Activated T-helper 1 cell treated with anti-CD3 and anti-CD28 coated beads, Interleukin-12 subunit alpha, Interleukin-12 subunit beta, Interleukin-2, Interleukin-4 antibody, amounts not matched to agents 30 ng/mL and 10 ng/mL and 1 ng/mL, durations not matched to agents 14 hours and 24 hours and 36 hours (primary cell): ENCODE results near the gene NOD1. TPM values are rescaled to one million over a fixed set of nuclear protein-coding genes. Genes with fewer than 3 reads are reported as not detected.
A peak's percentile ranks its signal among the peaks of the same experiment; 100 is the strongest.
"Not testable (repeated sequence)": the region's sequence is repeated elsewhere in the genome, so short reads cannot be mapped to it uniquely, and the experiment has no call there.

Experiments used
- DNase-seq: peaks from one replicate; pipeline ENCODE4 v3.0.0; 2021; ENCODE audit warnings: low spot score
- H3K27ac Mint-ChIP-seq: one replicate; pipeline ENCODE4 v1.8.0; 2021; ENCODE audit warnings: mild to moderate bottlenecking, mixed read lengths
- H3K27me3 Mint-ChIP-seq: one replicate; pipeline ENCODE4 v1.8.0; 2022; ENCODE audit warnings: mild to moderate bottlenecking, moderate library complexity, mixed read lengths; ENCODE audit not compliant: insufficient read depth
- H3K36me3 Mint-ChIP-seq: one replicate; pipeline ENCODE4 v1.8.0; 2021; ENCODE audit warnings: low read depth, mixed read lengths
- H3K4me1 Mint-ChIP-seq: one replicate; pipeline ENCODE4 v1.8.0; 2021; ENCODE audit warnings: low read depth, mixed read lengths
- H3K4me3 Mint-ChIP-seq: one replicate; pipeline ENCODE4 v1.8.0; 2021; ENCODE audit warnings: mild to moderate bottlenecking, moderate library complexity, mixed read lengths
- H3K9me3 Mint-ChIP-seq: one replicate; pipeline ENCODE4 v1.8.0; 2021; ENCODE audit warnings: mixed read lengths
- intact Hi-C: fragments of 100-400 bp; cut with micrococcal nuclease; formaldehyde crosslinking; loops from one replicate; pipeline ENCODE4 v1.15.1; 2024
- total RNA-seq: library from RNA; stranded (reverse); gene quantifications from 2 replicates; pipeline ENCODE4 v1.2.3, GENCODE V29; 2022

The NOD1 gene
- total RNA-seq, 1 donor from 2014 or later = 9.1 TPM

GRCh38 chr7:30513762-30514161, 35.2 kb upstream of the NOD1 start:
- H3K27me3 Mint-ChIP-seq = no peaks in the 10 kb centered on the region
- H3K27ac Mint-ChIP-seq = no peak overlapping the region
- no peak overlapping the region for H3K4me3 Mint-ChIP-seq
- H3K9me3 Mint-ChIP-seq = no peaks in the 10 kb centered on the region
- H3K36me3 Mint-ChIP-seq = no peaks in the 10 kb centered on the region
- intact Hi-C loops = no loop called here
- H3K4me1 Mint-ChIP-seq = no peaks in the 10 kb centered on the region
- no peak for DNase-seq

GRCh38 chr7:30511973-30512662, 33.5 kb upstream of the NOD1 start:
- H3K27ac Mint-ChIP-seq = no peak overlapping the region
- H3K27me3 Mint-ChIP-seq = no peaks in the 10 kb centered on the region
- DNase-seq = no peak

GRCh38 chr7:30511494-30511893, 32.9 kb upstream of the NOD1 start:
- DNase-seq = no peak
- H3K27me3 Mint-ChIP-seq = no peaks in the 10 kb centered on the region
- peaks cover 4% of the 10 kb centered on the region for H3K9me3 Mint-ChIP-seq
- intact Hi-C loops = no loop called here
- peaks cover 3% of the 10 kb centered on the region for H3K36me3 Mint-ChIP-seq
- no peak overlapping the region for H3K4me3 Mint-ChIP-seq
- H3K4me1 Mint-ChIP-seq = no peaks in the 10 kb centered on the region
- no peak overlapping the region for H3K27ac Mint-ChIP-seq

More at GRCh38 chr7:30511973-30512662, 33.5 kb upstream of the NOD1 start:
- Mint-ChIP-seq H3K4me3 (no peak overlapping the region), H3K36me3 (peaks cover 3% of the 10 kb centered on the region), H3K4me1 (no peaks in the 10 kb centered on the region), H3K9me3 (peaks cover 4% of the 10 kb centered on the region)
- intact Hi-C loops = no loop called here

GRCh38 chr7:30510124-30511075, 31.8 kb upstream of the NOD1 start:
- Mint-ChIP-seq H3K9me3 (peaks cover 4% of the 10 kb centered on the region), H3K27me3 (no peaks in the 10 kb centered on the region), H3K4me1 (peaks cover 5% of the 10 kb centered on the region), H3K27ac (no peak overlapping the region), H3K4me3 (no peak overlapping the region), H3K36me3 (peaks cover 4% of the 10 kb centered on the region)
- no peak for DNase-seq
- intact Hi-C loops = loop anchor here (1.0 kb wide), 2 partner anchors 54 to 230 kb away; no protein-coding TSS in a partner anchor

- peaks cover 10% of the 10 kb centered on the region for H3K4me1 Mint-ChIP-seq
- H3K27ac Mint-ChIP-seq = peak overlapping the region; percentile 50
These were observed 30.7 kb upstream of the NOD1 start for GRCh38 chr7:30509171-30509857.

GRCh38 chr7:30507346-30507900, 28.8 kb upstream of the NOD1 start:
- Mint-ChIP-seq H3K4me1 (peaks cover 26% of the 10 kb centered on the region), H3K4me3 (peak overlapping the region; percentile 38)
- intact Hi-C loops = loop anchor here (10.0 kb wide), 1 partner anchor 1987 kb away; the partner anchor contains the start of genes AVL9 and LSM5

More at GRCh38 chr7:30509171-30509857, 30.7 kb upstream of the NOD1 start:
- H3K9me3 Mint-ChIP-seq, H3K36me3 Mint-ChIP-seq, DNase-seq, H3K4me3 Mint-ChIP-seq, H3K27me3 Mint-ChIP-seq: not testable (repeated sequence)
- intact Hi-C loops = loop anchor here (10.0 kb wide), 1 partner anchor 1985 kb away; the partner anchor contains the start of genes AVL9 and LSM5

GRCh38 chr7:30505174-30505697, 26.7 kb upstream of the NOD1 start:
- DNase-seq = no peak
- Mint-ChIP-seq H3K4me3 (peak overlapping the region; percentile 87), H3K27me3 (no peaks in the 10 kb centered on the region), H3K9me3 (peaks cover 4% of the 10 kb centered on the region), H3K27ac (peak overlapping the region; percentile 89), H3K4me1 (peaks cover 47% of the 10 kb centered on the region), H3K36me3 (peaks cover 22% of the 10 kb centered on the region)
- intact Hi-C loops = loop anchor here (1.0 to 10.0 kb wide), 5 partner anchors 156 to 1990 kb away; partner anchors contain the start of genes AVL9, LSM5, MINDY4 and MTURN

More at GRCh38 chr7:30507346-30507900, 28.8 kb upstream of the NOD1 start:
- H3K27me3 Mint-ChIP-seq, H3K9me3 Mint-ChIP-seq, H3K27ac Mint-ChIP-seq, H3K36me3 Mint-ChIP-seq, DNase-seq: not testable (repeated sequence)

- peak within 1 kb of the TSS; percentile 87 for H3K4me3 Mint-ChIP-seq
- peaks cover 4% of the 10 kb centered on the region for H3K9me3 Mint-ChIP-seq
- H3K27ac Mint-ChIP-seq = peak within 1 kb of the TSS; percentile 89
These were observed 26.0 kb upstream of the NOD1 start, which contains the start of gene GGCT for GRCh38 chr7:30504301-30505173. TSS of gene GGCT (minus strand) at chr7:30504829. CDS start at chr7:30504709, 120 bp downstream.

GRCh38 chr7:30503274-30504212, 25.0 kb upstream of the NOD1 start:
- peak overlapping the region; percentile 87 for H3K4me3 Mint-ChIP-seq
- no peaks in the 10 kb centered on the region for H3K27me3 Mint-ChIP-seq
- peaks cover 4% of the 10 kb centered on the region for H3K9me3 Mint-ChIP-seq
- peaks cover 31% of the 10 kb centered on the region for H3K36me3 Mint-ChIP-seq
- H3K27ac Mint-ChIP-seq = peak overlapping the region; percentile 68
- H3K4me1 Mint-ChIP-seq = peaks cover 53% of the 10 kb centered on the region
- intact Hi-C loops = loop anchor here (1.0 to 10.0 kb wide), 8 partner anchors 25 to 1991 kb away; partner anchors contain the start of genes AVL9, GARS1, LSM5 and NOD1
- no peak for DNase-seq

More at GRCh38 chr7:30504301-30505173, 26.0 kb upstream of the NOD1 start, which contains the start of gene GGCT:
- intact Hi-C loops = loop anchor here (1.0 to 10.0 kb wide), 10 partner anchors 26 to 1990 kb away; partner anchors contain the start of genes AVL9, GARS1, LSM5 and MINDY4
- no peaks in the 10 kb centered on the region for H3K27me3 Mint-ChIP-seq
- peaks cover 26% of the 10 kb centered on the region for H3K36me3 Mint-ChIP-seq
- H3K4me1 Mint-ChIP-seq = peaks cover 53% of the 10 kb centered on the region
- peak; percentile 96 for DNase-seq

- peak overlapping the region; percentile 87 for H3K4me3 Mint-ChIP-seq
These were observed 24.1 kb upstream of the NOD1 start for GRCh38 chr7:30502470-30503251.

More at GRCh38 chr7:30502470-30503251, 24.1 kb upstream of the NOD1 start:
- intact Hi-C loops = loop anchor here (10.0 kb wide), 1 partner anchor 1992 kb away; the partner anchor contains the start of genes AVL9 and LSM5
- Mint-ChIP-seq H3K27me3 (no peaks in the 10 kb centered on the region), H3K36me3 (peaks cover 30% of the 10 kb centered on the region), H3K4me1 (peaks cover 53% of the 10 kb centered on the region), H3K27ac (peak overlapping the region; percentile 24), H3K9me3 (no peaks in the 10 kb centered on the region)
- no peak for DNase-seq
